BLaER1 (cell line): ENCODE measurements around the gene BMI1.

ENCODE experiments used
- H3K27ac ChIP-seq: shearing (Covaris generic); formaldehyde crosslinking; 2 replicates; pipeline ENCODE4 v1.8.1; 2022
- H3K27me3 ChIP-seq: shearing (Covaris generic); formaldehyde crosslinking; 2 replicates; pipeline ENCODE4 v1.8.1; 2022
- H3K36me3 ChIP-seq: shearing (Covaris generic); formaldehyde crosslinking; 2 replicates; pipeline ENCODE4 v1.8.1; 2022
- H3K4me1 ChIP-seq: shearing (Covaris generic); formaldehyde crosslinking; 2 replicates; pipeline ENCODE4 v1.8.1; 2022
- H3K4me2 ChIP-seq: shearing (Covaris generic); formaldehyde crosslinking; 2 replicates; pipeline ENCODE4 v1.8.1; 2022
- H3K4me3 ChIP-seq: shearing (Covaris generic); formaldehyde crosslinking; 2 replicates; pipeline ENCODE4 v1.8.1; 2022
- H3K9ac ChIP-seq: shearing (Covaris generic); formaldehyde crosslinking; 2 replicates; pipeline ENCODE4 v1.8.1; 2022
- H3K9me3 ChIP-seq: shearing (Covaris generic); formaldehyde crosslinking; 2 replicates; pipeline ENCODE4 v1.8.1; 2022
- H4K20me1 ChIP-seq: shearing (Covaris generic); formaldehyde crosslinking; 2 replicates; pipeline ENCODE4 v1.8.1; 2022
- Cebpa-rat ChIP-seq: shearing (Covaris generic); IDR thresholded peaks from 2 replicates; pipeline ENCODE4 v1.8.1; 2022

Gene BMI1

GRCh38 chr10:22325272-22326144 lies 4.6 kb downstream of the BMI1 start:
- H3K4me1 ChIP-seq, result no peaks in the 10 kb centered on the region
- peak overlapping the region; percentile 77 for H3K4me3 ChIP-seq
- no peak for TF ChIP-seq Cebpa-rat
- peaks cover 86% of the 10 kb centered on the region for H3K27me3 ChIP-seq
- peak overlapping the region; percentile 59 for H3K4me2 ChIP-seq
- peak overlapping the region; percentile 97 for H3K9ac ChIP-seq
- H3K27ac ChIP-seq, result peak overlapping the region; percentile 98
- H3K36me3 ChIP-seq, result peaks cover 10% of the 10 kb centered on the region; the same call in 1 of the 2 replicates
- H3K9me3 ChIP-seq, result no peaks in the 10 kb centered on the region
- peaks cover 49% of the 10 kb centered on the region for H4K20me1 ChIP-seq

GRCh38 chr10:22326145-22326702 lies 5.3 kb downstream of the BMI1 start:
- peaks cover 86% of the 10 kb centered on the region for H3K27me3 ChIP-seq
- peak overlapping the region; percentile 77 for H3K4me3 ChIP-seq
- peaks cover 10% of the 10 kb centered on the region; the same call in 1 of the 2 replicates for H3K36me3 ChIP-seq
- peaks cover 48% of the 10 kb centered on the region for H4K20me1 ChIP-seq
- no peaks in the 10 kb centered on the region for H3K9me3 ChIP-seq
- H3K27ac ChIP-seq, result peak overlapping the region; percentile 98
- H3K9ac ChIP-seq, result peak overlapping the region; percentile 85
- TF ChIP-seq Cebpa-rat, result no peak
- H3K4me1 ChIP-seq, result no peaks in the 10 kb centered on the region
- peak overlapping the region; percentile 59 for H3K4me2 ChIP-seq

- Histone ChIP-seq H3K36me3 (peaks cover 10% of the 10 kb centered on the region; the same call in 1 of the 2 replicates), H3K27me3 (peaks cover 86% of the 10 kb centered on the region), H3K4me1 (peaks cover 7% of the 10 kb centered on the region), H3K9me3 (peaks cover 2% of the 10 kb centered on the region), H4K20me1 (peaks cover 25% of the 10 kb centered on the region), H3K27ac (peak overlapping the region; percentile 98), H3K4me3 (peak overlapping the region; percentile 77), H3K4me2 (peak overlapping the region; percentile 65), H3K9ac (peak overlapping the region; percentile 85)
- TF ChIP-seq Cebpa-rat, result no peak
These were observed 8.3 kb downstream of the BMI1 start for GRCh38 chr10:22329150-22329549.

GRCh38 chr10:22332116-22332692 lies 11.3 kb downstream of the BMI1 start:
- peak overlapping the region; percentile 92 for H3K9ac ChIP-seq
- H3K4me1 ChIP-seq, result peaks cover 13% of the 10 kb centered on the region
- H3K4me3 ChIP-seq, result peak overlapping the region; percentile 77
- no peak for TF ChIP-seq Cebpa-rat
- peaks cover 17% of the 10 kb centered on the region for H4K20me1 ChIP-seq
- peak overlapping the region; percentile 98 for H3K27ac ChIP-seq
- H3K27me3 ChIP-seq, result peaks cover 87% of the 10 kb centered on the region
- peak overlapping the region; percentile 79 for H3K4me2 ChIP-seq
- peaks cover 10% of the 10 kb centered on the region; the same call in 1 of the 2 replicates for H3K36me3 ChIP-seq
- H3K9me3 ChIP-seq, result peaks cover 19% of the 10 kb centered on the region

- peak overlapping the region; percentile 79 for H3K4me2 ChIP-seq
- H4K20me1 ChIP-seq, result peaks cover 20% of the 10 kb centered on the region
- peak overlapping the region; percentile 77 for H3K4me3 ChIP-seq
- no peak for TF ChIP-seq Cebpa-rat
- peak overlapping the region; percentile 98 for H3K27ac ChIP-seq
- H3K9ac ChIP-seq, result peak overlapping the region; percentile 92
- peaks cover 19% of the 10 kb centered on the region for H3K9me3 ChIP-seq
- peaks cover 91% of the 10 kb centered on the region for H3K27me3 ChIP-seq
- H3K4me1 ChIP-seq, result peaks cover 13% of the 10 kb centered on the region
- peaks cover 10% of the 10 kb centered on the region; the same call in 1 of the 2 replicates for H3K36me3 ChIP-seq
These were observed 12.5 kb downstream of the BMI1 start for GRCh38 chr10:22333167-22333974.

GRCh38 chr10:22333975-22334282 lies 13.0 kb downstream of the BMI1 start:
- H3K4me3 ChIP-seq, result peak overlapping the region; percentile 77

GRCh38 chr10:22334414-22335172 lies 13.7 kb downstream of the BMI1 start:
- peak overlapping the region; percentile 98 for H3K27ac ChIP-seq
- H4K20me1 ChIP-seq, result peaks cover 22% of the 10 kb centered on the region
- peaks cover 96% of the 10 kb centered on the region for H3K27me3 ChIP-seq
- H3K4me1 ChIP-seq, result peaks cover 21% of the 10 kb centered on the region
- peak overlapping the region; percentile 77 for H3K4me3 ChIP-seq
- peaks cover 4% of the 10 kb centered on the region; the same call in 1 of the 2 replicates for H3K36me3 ChIP-seq
- TF ChIP-seq Cebpa-rat, result no peak
- peaks cover 19% of the 10 kb centered on the region for H3K9me3 ChIP-seq
- peak overlapping the region; percentile 92 for H3K9ac ChIP-seq
- H3K4me2 ChIP-seq, result peak overlapping the region; percentile 79

More at GRCh38 chr10:22333975-22334282, 13.0 kb downstream of the BMI1 start:
- peaks cover 10% of the 10 kb centered on the region; the same call in 1 of the 2 replicates for H3K36me3 ChIP-seq
- H3K9ac ChIP-seq, result peak overlapping the region; percentile 92
- peaks cover 96% of the 10 kb centered on the region for H3K27me3 ChIP-seq
- peaks cover 19% of the 10 kb centered on the region for H3K9me3 ChIP-seq
- H3K4me1 ChIP-seq, result peaks cover 14% of the 10 kb centered on the region
- H3K27ac ChIP-seq, result peak overlapping the region; percentile 98
- TF ChIP-seq Cebpa-rat, result no peak
- peak overlapping the region; percentile 79 for H3K4me2 ChIP-seq
- H4K20me1 ChIP-seq, result peaks cover 20% of the 10 kb centered on the region

GRCh38 chr10:22335173-22335933 lies 14.5 kb downstream of the BMI1 start:
- Histone ChIP-seq H3K27me3 (peaks cover 96% of the 10 kb centered on the region), H3K9ac (peak overlapping the region; percentile 92), H3K4me2 (peak overlapping the region; percentile 79), H3K36me3 (no peaks in the 10 kb centered on the region), H3K4me3 (peak overlapping the region; percentile 77), H3K4me1 (peaks cover 27% of the 10 kb centered on the region), H3K9me3 (peaks cover 19% of the 10 kb centered on the region), H4K20me1 (peaks cover 29% of the 10 kb centered on the region), H3K27ac (peak overlapping the region; percentile 98)
- TF ChIP-seq Cebpa-rat, result no peak
